Astrocyte (in vitro differentiated cells and primary cell): ENCODE measurements around the gene CABLES2. TPM values are rescaled to one million over a fixed set of nuclear protein-coding genes. Genes with fewer than 3 reads are reported as not detected.

Source experiments
- DNase-seq: peaks from one replicate; pipeline ENCODE4 v3.0.0-alpha.2; 2010; ENCODE audit warnings: low read depth
- FAIRE-seq: peaks from 2 replicates; lab custom pipeline; 2011; peaks lifted over from hg19 to GRCh38; lab: Jason Lieb, UNC
- H2AFZ ChIP-seq: 2 replicates; pipeline ENCODE4 v1.6.0; 2012; ENCODE audit warnings: low read depth, low read length, inconsistent platforms
- H3K27ac ChIP-seq: 2 replicates; pipeline ENCODE4 v1.5.1; 2011; ENCODE audit warnings: low read depth, low read length, inconsistent platforms
- H3K27me3 ChIP-seq: 2 replicates; pipeline ENCODE4 v1.6.0; 2011; ENCODE audit warnings: low read length, inconsistent platforms; ENCODE audit not compliant: insufficient read depth
- H3K36me3 ChIP-seq: 2 replicates; pipeline ENCODE4 v1.5.1; 2011; ENCODE audit warnings: low read length, inconsistent platforms; ENCODE audit not compliant: insufficient read depth
- H3K4me1 ChIP-seq: 2 replicates; pipeline ENCODE4 v1.5.1; 2011; ENCODE audit warnings: low read length, inconsistent platforms; ENCODE audit not compliant: insufficient read depth
- H3K4me2 ChIP-seq: 2 replicates; pipeline ENCODE4 v1.6.0; 2012; ENCODE audit warnings: low read length, inconsistent platforms
- H3K4me3 ChIP-seq: 2 replicates; pipeline ENCODE4 v1.5.1; 2011; ENCODE audit warnings: low read depth, mild to moderate bottlenecking, low read length, inconsistent platforms; ENCODE audit not compliant: insufficient read depth
- H3K79me2 ChIP-seq: 2 replicates; pipeline ENCODE4 v1.6.0; 2012; ENCODE audit warnings: mild to moderate bottlenecking, low read length, inconsistent platforms; ENCODE audit not compliant: insufficient read depth
- H3K9ac ChIP-seq: 2 replicates; pipeline ENCODE4 v1.6.0; 2012; ENCODE audit warnings: mild to moderate bottlenecking, low read length, inconsistent platforms
- H3K9me3 ChIP-seq: 2 replicates; pipeline ENCODE4 v1.5.1; 2012; ENCODE audit warnings: low read depth, mild to moderate bottlenecking, low read length, inconsistent platforms; ENCODE audit not compliant: insufficient read depth
- H4K20me1 ChIP-seq: 2 replicates; pipeline ENCODE4 v1.6.0; 2012; ENCODE audit warnings: low read length, inconsistent platforms; ENCODE audit not compliant: insufficient read depth
- H3K27ac Mint-ChIP-seq: one replicate; pipeline ENCODE4 v1.8.0; 2021; ENCODE audit warnings: mild to moderate bottlenecking, mixed read lengths; ENCODE audit not compliant: unreplicated experiment
- H3K27me3 Mint-ChIP-seq: one replicate; pipeline ENCODE4 v1.8.0; 2021; ENCODE audit warnings: low read depth, mixed read lengths; ENCODE audit not compliant: unreplicated experiment
- H3K36me3 Mint-ChIP-seq: one replicate; pipeline ENCODE4 v1.8.0; 2021; ENCODE audit warnings: low read depth, mixed read lengths; ENCODE audit not compliant: unreplicated experiment
- H3K4me1 Mint-ChIP-seq: one replicate; pipeline ENCODE4 v1.8.0; 2021; ENCODE audit warnings: low read depth, mixed read lengths; ENCODE audit not compliant: unreplicated experiment
- H3K4me3 Mint-ChIP-seq: one replicate; pipeline ENCODE4 v1.8.0; 2021; ENCODE audit warnings: mild to moderate bottlenecking, moderate library complexity, mixed read lengths; ENCODE audit not compliant: unreplicated experiment
- H3K9me3 Mint-ChIP-seq: one replicate; pipeline ENCODE4 v1.8.0; 2021; ENCODE audit warnings: mild to moderate bottlenecking, mixed read lengths; ENCODE audit not compliant: unreplicated experiment
- EZH2 ChIP-seq: IDR thresholded peaks from 2 replicates; pipeline ENCODE4 v1.6.1; 2012; ENCODE audit warnings: mild to moderate bottlenecking, low read length, inconsistent platforms; ENCODE audit not compliant: insufficient read depth
- total RNA-seq: library from RNA; stranded (reverse); gene quantifications from 2 replicates; pipeline ENCODE4 v1.2.1, GENCODE V29; 2021
- TF ChIP-seq, protein P1 (sequence below): IDR thresholded peaks from 2 replicates; pipeline ENCODE4 v1.5.1; 2011; ENCODE audit warnings: low read depth, mild to moderate bottlenecking, inconsistent platforms, low read length, moderate library complexity; ENCODE audit not compliant: insufficient read depth

CABLES2 gene
- total RNA-seq, 1 donor from 2014 or later: 4.4 TPM

DNA sequence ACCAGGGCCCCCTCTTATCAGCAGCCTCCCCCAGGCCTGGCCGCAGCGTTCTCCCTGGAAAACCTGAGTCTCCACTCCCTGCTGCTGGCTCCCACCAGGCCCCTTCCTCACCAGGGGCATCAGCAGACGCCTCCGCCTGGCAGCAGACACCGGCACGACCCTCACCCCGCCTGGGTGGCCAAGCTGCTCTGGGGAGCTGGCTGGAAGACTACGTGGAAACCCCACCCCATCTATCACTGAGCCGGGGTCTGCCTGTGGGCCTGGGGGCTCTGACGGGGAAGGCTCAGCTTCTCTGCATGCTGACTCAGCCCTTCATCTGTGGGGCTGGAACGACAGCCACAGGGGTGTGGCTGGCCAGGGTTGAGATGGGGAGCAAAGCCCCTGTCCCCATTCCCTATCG, 39.4 kb upstream of the CABLES2 start:
- no peaks in the 10 kb centered on the region for H3K9me3 ChIP-seq
- no peak overlapping the region for H3K27ac ChIP-seq
- DNase-seq (no peak), FAIRE-seq (no peak)
- no peaks in the 10 kb centered on the region for H4K20me1 ChIP-seq
- no peak overlapping the region for H3K4me2 ChIP-seq
- H3K9ac ChIP-seq: no peak overlapping the region
- H2AFZ ChIP-seq: no peak overlapping the region
- Mint-ChIP-seq H3K27me3 (peaks cover 61% of the 10 kb centered on the region), H3K9me3 (peaks cover 3% of the 10 kb centered on the region), H3K4me3 (no peak overlapping the region), H3K36me3 (no peaks in the 10 kb centered on the region), H3K27ac (no peak overlapping the region), H3K4me1 (no peaks in the 10 kb centered on the region)
- peaks cover 9% of the 10 kb centered on the region for H3K27me3 ChIP-seq
- H3K79me2 ChIP-seq: no peaks in the 10 kb centered on the region
- no peak for TF ChIP-seq EZH2
- TF ChIP-seq, protein P1, sequence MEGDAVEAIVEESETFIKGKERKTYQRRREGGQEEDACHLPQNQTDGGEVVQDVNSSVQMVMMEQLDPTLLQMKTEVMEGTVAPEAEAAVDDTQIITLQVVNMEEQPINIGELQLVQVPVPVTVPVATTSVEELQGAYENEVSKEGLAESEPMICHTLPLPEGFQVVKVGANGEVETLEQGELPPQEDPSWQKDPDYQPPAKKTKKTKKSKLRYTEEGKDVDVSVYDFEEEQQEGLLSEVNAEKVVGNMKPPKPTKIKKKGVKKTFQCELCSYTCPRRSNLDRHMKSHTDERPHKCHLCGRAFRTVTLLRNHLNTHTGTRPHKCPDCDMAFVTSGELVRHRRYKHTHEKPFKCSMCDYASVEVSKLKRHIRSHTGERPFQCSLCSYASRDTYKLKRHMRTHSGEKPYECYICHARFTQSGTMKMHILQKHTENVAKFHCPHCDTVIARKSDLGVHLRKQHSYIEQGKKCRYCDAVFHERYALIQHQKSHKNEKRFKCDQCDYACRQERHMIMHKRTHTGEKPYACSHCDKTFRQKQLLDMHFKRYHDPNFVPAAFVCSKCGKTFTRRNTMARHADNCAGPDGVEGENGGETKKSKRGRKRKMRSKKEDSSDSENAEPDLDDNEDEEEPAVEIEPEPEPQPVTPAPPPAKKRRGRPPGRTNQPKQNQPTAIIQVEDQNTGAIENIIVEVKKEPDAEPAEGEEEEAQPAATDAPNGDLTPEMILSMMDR: no peak
- H3K36me3 ChIP-seq: no peaks in the 10 kb centered on the region
- H3K4me1 ChIP-seq: no peaks in the 10 kb centered on the region
- H3K4me3 ChIP-seq: no peak overlapping the region

DNA sequence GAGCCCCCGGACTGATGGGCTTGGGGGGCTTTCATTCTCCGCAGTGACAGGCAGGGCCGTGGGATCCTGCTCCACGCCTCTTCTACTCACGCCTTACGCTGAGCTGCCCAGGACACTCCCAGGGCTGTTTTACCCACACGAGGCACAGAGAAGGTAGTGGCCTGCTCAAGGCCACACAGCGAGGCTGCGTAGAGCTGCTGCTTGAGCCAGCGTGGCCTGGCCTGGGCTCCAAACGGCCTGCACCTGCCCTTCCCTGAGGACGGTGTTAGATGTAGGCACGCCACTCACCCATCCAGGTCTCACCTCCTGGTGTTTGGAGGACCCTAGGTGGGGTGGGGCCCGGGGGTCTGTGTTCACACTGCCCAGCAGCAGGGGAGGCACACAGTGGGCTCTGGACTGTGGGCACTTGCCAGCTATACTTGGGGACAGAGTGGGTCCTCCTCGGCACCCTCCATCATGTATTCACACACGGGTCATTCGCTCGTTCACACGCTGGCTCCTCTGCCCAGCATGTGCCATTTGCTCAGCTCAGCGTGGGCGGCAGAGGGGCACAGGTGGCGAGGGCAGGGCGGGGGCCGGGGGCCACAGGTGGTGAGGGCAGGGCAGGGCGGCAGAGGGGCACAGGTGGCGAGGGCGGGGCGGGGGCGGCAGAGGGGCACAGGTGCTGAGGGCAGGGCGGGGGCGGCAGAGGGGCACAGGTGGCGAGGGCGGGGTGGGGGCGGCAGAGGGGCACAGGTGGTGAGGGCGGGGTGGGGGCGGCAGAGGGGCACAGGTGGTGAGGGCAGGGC, 38.7 kb upstream of the CABLES2 start:
- H3K36me3 ChIP-seq: no peaks in the 10 kb centered on the region
- H4K20me1 ChIP-seq: no peaks in the 10 kb centered on the region
- Mint-ChIP-seq H3K36me3 (no peaks in the 10 kb centered on the region), H3K4me1 (no peaks in the 10 kb centered on the region), H3K27ac (no peak overlapping the region), H3K27me3 (peaks cover 65% of the 10 kb centered on the region), H3K4me3 (no peak overlapping the region), H3K9me3 (peaks cover 3% of the 10 kb centered on the region)
- no peak overlapping the region for H3K9ac ChIP-seq
- DNase-seq: no peak
- no peaks in the 10 kb centered on the region for H3K4me1 ChIP-seq
- H2AFZ ChIP-seq: no peak overlapping the region
- H3K27me3 ChIP-seq: peaks cover 9% of the 10 kb centered on the region
- H3K27ac ChIP-seq: no peak overlapping the region
- no peak for TF ChIP-seq EZH2
- TF ChIP-seq, protein P1: no peak
- H3K4me2 ChIP-seq: no peak overlapping the region
- no peak for FAIRE-seq
- no peak overlapping the region for H3K4me3 ChIP-seq
- no peaks in the 10 kb centered on the region for H3K9me3 ChIP-seq
- H3K79me2 ChIP-seq: no peaks in the 10 kb centered on the region

DNA sequence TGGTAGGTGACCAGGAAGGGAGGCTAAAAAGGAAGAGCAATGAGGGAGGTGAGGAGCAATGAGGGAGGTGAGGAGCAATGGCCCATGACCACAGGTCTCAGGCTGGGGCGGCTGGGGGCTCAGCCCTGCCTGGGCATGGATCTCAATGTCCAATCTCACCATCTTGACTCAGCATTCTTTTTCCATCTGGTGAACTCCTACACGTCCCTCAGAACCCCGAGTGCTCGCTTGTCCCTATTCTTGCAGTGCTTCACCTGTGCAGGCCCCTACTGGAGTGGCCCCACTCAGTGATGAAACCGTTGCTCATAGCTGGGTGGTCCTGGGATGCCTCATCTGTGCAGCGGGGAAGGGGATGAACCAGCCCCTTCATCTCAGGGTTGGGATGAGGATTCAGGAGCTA, 37.2 kb upstream of the CABLES2 start:
- Mint-ChIP-seq H3K9me3 (peaks cover 3% of the 10 kb centered on the region), H3K27ac (no peak overlapping the region), H3K36me3 (no peaks in the 10 kb centered on the region), H3K27me3 (peaks cover 73% of the 10 kb centered on the region), H3K4me3 (no peak overlapping the region), H3K4me1 (no peaks in the 10 kb centered on the region)
- Histone ChIP-seq H3K4me3 (no peak overlapping the region), H3K27me3 (peaks cover 12% of the 10 kb centered on the region), H3K9me3 (no peaks in the 10 kb centered on the region), H3K27ac (no peak overlapping the region), H3K9ac (no peak overlapping the region), H3K36me3 (no peaks in the 10 kb centered on the region), H3K79me2 (no peaks in the 10 kb centered on the region), H2AFZ (no peak overlapping the region), H4K20me1 (no peaks in the 10 kb centered on the region), H3K4me1 (no peaks in the 10 kb centered on the region), H3K4me2 (no peak overlapping the region)
- TF ChIP-seq, protein P1: no peak
- no peak for TF ChIP-seq EZH2
- no peak for FAIRE-seq
- no peak for DNase-seq
